Colon (tissue), 2 donors: ENCODE data around the gene ACBD6.

Experiments used
- FAIRE-seq: peaks from 2 replicates; lab custom pipeline; 2012; peaks lifted over from hg19 to GRCh38; lab: Jason Lieb, UNC
- donor health status: control.
- donor health status: control.

The ACBD6 gene

DNA sequence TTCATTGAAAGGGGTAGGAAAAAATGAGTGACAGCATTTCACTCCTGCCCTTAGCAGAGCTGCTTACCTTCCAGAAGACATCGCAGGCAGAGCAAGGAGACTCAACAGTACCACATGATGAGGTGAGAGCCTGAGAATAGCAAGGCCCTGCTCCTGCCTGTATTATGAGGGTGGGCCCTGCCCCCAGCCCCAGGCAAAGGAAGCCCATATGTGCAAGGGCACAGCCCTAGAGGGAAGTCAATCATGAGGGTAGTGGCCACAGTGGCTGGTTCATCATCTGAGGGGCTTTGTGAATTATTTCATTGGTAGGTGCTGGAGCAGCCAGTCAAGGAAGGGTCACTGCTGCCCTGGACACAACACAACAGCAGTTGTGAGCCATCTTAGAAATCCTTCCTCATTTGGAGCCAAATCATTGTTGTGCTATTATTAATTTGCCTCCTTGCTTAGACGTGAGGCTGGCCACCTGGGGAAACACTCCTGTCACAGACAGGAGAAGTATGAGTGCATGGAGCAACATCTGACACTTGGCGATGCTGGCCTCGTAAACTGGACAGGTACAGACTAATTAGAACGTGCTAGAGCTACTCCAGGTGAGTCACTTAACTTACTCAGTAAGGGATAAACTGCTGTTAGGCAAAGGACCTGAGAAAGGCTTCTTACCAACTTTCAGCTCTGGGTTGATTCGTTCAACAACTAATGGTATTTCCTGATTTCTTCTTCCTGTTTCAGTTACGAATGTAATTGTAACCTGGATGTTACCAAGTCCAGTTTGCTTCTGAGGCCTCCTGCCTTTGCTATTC lies 22.7 kb upstream of the ACBD6 start:
- FAIRE-seq, result no peak

DNA sequence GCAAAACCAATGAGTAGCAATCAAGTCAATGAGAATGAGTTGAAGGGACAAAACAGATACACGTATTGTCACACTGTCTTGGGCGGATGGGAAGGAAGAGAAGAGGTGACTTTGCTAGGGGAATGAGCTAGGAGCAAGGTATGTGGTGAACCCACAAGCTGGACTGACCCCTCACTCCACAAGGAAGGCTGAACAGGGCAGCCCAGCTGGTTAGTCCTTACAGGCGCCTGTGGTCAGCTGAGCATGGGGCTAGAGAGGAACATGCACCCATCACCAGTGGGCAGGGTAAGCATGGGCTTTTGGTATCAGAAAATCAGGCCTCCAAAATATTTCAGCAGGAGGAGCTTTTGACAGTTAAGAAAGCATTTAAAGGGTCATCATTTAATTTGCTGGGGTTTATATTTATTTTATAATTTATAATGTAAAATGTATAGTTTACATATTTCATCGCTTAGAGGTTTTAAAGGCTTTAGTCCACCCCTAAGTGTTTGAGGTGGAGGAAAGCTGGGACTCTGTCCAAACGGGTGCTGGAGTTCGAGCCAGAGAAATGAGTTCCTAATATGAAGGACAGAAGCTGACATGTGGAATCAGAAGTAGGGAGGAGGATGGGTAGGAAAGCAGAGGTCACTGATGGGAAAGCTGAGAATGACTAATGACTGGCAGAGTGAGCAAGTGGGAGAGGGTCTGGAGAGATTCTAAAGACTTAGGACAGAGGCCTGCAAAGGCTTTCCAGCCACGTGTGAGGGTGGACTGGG lies 22.0 kb upstream of the ACBD6 start:
- FAIRE-seq, result no peak

DNA sequence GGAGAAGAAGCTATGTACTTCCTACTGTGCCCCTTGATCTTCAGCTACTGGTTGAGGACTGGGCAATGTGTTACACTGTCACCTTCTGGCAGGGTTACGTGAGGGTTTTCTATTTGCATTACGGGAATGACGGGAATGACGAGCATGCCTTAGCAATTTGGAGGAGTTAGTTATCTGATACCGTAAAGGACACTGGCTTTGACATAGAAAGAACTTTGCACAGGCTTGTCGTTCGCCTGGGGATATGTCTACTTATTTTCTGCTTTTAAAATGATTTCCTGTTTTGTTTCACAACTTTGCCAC lies 19.8 kb upstream of the ACBD6 start:
- no peak for FAIRE-seq

DNA sequence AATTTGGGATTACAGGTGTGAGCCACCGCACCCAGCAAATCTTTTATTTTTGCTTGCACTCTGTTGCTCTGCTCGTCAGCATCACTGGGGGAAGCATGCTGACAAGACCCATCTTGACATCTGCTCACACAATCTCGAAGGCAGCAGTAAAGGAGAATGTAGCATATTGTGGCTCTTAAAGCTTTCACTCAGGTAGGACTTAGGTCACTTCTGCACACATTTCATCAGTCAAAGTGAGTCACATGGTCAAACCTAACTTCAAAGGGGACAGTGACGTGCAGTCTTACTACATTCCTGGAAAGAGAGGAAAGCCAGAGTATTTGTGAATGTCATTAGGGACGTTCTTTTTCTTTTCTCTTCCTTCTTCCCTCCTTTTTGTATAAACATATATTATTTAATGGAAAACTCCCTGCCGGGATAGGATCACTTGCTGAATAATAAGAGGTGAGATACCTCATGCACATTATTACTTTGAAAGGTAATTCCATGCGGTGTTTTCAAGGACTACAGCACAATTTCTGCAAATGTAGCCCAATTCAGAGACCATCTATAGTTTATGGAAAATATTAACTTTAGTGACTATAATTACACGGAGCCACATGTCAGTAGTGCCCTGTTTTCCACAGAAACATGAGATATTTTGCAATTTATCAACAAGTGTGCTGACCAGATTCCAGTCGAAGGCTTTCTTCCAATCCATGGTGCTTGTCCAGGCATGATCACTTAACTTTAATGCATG lies 19.3 kb upstream of the ACBD6 start:
- no peak for FAIRE-seq

DNA sequence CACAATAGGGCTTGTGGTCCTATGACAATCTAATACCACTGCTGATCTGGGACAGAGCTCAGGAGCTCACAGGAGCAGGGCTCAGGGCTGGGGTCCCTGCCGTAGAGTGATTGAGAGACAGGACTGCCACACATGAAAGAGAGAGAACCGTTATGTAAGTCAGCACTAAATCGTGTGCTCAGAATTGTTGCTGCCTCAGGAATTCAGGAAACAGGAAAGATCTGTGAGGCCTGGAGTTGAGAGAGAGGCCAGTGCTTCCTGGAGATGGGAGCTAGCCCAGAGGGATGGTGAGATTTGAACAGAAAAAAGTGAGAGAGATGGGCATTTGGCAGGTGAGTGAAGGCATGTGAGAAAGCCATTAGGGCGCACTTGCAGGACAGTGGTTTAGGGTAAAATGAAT lies 17.5 kb upstream of the ACBD6 start:
- no peak for FAIRE-seq

DNA sequence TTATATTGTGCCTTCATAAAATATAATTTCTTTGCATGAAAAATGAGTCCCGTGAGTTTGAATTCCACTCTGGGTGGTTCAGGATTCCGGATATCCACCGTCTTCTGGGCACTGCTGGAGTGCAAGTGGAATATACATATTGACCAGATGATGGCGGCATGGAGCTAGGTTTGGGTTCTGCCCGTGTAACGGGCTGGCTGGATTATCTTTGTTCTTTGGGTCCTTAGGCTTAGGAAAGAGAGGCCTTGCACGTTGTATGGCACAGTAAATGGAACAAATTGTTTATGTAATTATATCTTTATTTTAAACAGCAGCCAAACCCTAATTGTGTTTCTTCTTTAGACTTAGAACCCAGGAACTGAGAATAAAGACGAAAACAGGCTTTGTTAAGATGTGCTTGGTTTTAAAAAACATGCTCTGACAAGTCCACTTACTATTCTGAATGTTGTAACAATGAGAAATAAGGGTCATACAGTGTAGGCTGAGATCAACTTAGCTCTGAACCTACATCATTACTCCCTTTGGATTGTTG lies 13.5 kb upstream of the ACBD6 start:
- no peak for FAIRE-seq

DNA sequence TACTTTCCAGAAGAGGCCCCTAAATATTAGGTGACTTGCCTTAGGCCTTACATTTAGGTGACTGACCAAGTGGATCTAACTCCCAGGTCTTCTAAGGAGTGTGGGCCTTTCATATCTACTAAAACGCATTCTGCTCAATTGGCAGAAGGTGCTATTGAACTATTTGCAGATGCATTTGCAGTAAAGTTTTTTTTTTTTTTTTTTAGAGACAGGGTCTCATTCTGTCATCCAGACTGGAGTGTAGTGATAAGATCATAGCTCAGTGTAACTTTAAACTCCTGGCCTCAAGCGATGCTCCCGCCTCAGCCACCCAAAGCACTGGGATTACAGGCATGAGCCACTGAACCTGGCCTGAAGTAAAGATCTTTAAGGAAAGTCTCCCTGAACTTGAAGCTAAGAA lies 13.0 kb upstream of the ACBD6 start:
- FAIRE-seq, result no peak

DNA sequence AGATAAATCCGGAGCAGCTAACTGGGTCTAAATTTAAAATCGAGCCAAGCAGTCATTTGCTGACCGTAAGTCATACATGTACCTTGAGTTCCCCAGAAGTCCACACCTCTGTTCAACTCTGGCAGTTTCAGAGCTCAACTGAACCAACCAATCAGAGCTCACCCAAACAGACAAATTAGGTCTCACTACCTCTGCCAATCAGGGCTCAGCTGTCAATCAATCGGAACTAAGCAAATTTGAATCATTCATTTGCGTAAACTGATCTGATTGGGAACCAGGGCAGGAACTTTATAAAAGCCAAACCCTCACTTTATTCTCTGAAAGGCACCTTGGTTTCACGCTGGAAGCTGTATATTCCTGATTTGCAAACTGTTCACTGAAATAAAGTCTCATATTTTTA lies 11.2 kb upstream of the ACBD6 start:
- FAIRE-seq, result no peak

DNA sequence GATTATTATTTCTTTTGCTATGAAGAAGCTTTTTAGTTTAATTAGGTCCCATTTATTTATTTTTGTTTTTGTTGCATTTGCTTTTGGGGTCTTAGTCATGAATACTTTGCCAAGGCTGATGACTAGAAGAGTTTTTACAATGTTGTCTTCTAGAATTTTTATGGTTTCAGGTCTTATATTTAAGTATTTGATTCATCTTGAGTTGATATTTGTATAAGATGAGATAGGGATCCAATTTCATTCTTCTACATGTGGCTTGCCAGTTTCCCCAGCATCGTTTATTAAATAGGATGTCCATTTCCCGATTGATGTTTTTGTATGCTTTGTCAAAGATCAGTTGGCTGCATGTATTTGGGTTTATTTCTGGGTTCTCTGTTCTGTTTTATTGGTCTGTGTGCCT lies 8.5 kb upstream of the ACBD6 start:
- no peak for FAIRE-seq

DNA sequence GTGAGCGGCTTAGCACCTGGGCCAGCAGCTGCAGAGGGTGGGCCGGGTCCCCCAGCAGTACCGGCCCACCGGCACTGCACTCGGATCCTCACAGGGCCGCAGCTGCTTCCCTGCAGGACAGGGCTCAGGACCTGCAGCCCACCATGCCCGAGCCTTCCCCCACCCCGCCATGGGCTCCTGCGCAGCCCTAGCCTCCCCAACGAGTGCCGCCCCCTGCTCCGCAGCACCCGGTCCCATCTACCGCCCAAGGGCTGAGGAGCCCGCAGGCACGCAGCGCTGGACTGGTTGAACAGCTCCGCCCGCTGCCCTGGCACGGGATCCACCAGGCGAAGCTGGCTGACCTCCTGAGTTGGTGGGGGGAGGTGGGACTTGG lies 6.3 kb upstream of the ACBD6 start:
- FAIRE-seq, result no peak

DNA sequence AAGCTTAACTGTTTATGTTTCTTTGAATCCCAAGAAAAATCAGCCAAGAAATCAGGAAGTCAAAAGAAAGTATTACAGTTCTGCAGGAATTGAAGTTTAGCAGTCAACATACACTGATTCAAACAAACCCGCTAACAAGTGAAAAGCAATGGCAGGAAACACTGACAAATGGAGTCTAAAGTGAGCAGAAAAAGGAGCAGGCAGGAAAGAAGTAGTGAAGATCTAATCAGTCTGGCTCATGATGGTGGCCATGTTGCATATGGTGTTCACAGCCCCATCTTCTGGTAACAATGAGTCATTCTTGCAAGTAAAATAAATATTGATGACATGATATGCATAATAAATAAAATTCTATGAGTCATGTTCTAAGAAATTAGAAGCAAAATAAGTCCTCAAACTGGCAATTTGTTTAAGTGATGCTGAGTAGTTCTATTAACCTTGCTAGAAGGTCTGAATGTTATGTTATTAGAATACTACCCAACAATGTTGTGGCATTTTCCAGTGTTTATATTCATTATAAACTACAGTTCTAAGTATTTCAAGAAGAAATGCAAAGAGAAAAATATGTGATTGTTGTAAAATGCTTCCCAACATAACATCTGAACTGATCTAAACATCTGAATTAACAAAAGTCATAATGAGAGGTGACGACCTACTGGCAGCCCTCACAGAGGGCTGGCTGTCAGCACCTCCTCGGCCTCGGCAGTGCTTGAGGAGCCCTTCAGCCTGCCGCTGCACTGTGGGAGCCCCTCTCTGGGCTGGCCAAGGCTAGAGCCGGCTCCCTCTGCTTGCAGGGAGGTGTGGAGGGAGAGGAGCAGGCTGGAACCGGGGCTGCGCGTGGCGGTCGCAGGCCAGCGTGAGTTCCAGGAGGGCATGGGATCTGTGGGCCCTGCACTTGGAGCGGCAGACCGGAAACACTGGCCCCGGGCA lies 5.7 kb upstream of the ACBD6 start:
- no peak for FAIRE-seq

DNA sequence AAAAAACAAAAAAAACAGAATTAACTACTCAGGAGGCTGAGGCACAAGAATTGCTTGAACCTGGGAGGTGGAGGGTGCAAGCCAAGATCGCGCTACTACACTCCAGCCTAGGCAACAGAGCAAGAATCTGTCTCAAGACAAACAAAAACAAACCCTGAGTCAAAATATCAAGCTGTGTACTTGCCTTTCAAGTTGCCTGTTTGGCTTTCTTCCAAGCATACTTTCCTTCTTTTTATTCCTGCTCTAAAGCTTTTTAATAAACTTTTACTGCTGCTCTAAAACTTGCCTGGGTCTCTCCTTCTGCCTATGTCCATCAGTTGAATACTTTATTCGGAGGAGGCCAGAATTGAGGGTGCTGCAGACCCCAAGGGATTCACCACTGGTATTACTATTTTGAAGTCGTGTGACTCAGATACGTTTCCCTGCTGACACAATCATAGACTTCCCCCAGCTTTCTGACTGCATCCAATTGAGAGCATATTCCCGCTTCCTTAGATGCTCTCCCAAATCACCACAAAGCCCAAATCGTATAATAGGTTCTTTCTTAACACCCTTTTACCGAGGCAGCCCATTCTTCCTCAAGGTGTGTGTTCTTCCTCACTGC lies 3.5 kb upstream of the ACBD6 start:
- no peak for FAIRE-seq

DNA sequence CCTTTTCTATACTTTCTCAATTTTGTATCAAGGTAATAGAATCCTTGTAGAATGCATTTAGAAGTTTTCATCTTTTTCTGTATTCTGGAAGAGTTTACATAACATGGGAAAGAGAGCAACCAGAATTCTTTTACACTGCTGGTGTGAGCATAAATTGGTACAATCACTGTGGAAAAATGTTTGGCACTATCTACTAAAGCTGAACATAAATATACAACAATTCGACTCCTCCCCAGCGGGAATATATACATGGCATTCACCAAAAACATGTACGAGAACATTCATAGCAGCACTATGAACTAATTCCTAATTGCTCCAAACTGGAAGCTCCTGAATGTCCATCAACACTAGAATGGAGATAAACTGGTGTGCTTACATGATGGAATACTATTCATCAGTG lies 1.8 kb upstream of the ACBD6 start:
- no peak for FAIRE-seq

DNA sequence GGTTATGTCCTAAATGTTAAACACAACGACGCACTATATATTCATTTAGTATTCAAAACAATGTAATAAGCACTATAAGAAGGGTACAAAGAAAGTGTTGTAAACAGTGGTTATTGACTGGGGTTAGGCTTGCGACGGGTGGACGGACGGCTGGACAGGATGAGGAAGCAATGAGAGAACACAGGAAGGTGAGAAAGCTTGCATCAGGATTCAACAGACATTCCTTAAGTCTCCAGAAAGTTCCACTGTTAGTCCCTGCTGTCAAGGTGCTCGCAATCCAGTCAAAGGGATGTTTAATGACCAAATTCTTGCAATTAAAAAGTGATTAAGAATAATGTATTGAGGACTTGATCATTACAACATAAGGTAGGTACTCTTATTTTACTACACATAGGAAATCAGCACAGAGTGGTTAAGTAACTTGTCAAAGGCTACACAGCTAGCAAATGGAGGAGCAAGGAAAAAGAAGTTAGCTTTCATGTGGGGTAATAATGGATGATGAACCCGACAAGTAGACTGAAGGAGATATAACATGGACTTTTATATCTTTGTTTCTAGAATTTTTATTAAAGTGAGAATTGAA lies 994 bp upstream of the ACBD6 start:
- FAIRE-seq, result no peak

DNA sequence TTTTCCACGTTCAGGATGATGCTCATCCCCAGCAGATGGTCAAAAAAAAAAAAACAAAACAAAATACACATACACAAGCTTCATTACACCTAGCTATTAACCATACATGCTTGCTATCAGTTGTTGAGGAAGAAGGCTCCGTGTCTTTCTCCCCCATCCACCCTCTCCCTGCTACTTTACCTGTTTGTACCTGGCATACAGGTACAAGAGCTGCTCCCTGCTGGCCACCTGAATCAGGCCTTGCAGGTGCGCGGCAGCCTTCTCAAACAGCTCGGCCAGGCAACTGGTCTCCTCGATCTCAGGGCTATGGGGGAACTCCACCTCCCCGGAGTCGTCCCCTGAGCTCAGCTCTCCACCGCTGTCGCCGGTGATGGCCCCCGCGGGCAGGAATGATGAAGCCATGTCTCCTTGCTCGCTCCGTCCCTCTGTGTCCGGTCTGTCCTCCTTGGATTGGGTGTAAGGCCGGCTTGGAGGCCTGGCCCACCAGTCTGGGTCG lies 464 bp downstream of the ACBD6 start:
- FAIRE-seq, result no peak

DNA sequence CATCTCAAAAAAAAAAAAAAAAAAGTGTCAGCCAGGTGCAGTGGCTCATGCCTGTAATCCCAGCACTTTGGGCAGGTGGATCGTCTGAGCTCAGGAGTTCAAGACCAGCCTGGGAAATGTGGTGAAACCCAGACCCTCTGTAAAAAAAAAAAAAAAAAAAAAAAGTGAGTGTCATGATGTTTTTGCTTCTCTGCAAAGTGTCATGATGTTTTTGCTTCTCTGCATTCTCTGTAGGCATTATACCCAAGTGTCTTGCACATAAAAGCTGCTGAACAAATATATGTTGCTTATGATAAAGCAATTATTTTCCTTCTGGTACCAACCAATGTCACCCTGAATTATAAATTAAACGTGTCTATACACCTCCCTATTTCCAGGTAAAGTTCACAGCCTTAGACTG lies 1.7 kb downstream of the ACBD6 start:
- FAIRE-seq, result no peak

DNA sequence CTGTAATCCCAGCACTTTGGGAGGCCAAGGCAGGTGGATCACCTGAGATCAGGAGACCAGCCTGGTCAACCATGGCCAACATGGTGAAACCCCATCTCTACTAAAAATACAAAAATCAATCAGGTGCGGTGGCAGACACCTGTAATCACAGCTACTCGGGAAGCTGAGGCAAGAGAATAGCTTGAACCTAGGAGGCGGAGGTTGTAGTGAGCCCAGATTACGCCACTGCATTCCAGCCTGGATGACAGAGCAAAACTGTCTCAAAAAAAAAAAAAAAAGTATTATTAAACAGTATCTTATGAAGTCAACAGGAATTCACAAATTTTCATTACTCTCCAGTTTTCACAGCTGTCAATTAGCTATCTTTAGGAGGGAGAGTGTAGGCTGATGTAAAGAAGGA lies 3.8 kb downstream of the ACBD6 start:
- FAIRE-seq, result no peak

DNA sequence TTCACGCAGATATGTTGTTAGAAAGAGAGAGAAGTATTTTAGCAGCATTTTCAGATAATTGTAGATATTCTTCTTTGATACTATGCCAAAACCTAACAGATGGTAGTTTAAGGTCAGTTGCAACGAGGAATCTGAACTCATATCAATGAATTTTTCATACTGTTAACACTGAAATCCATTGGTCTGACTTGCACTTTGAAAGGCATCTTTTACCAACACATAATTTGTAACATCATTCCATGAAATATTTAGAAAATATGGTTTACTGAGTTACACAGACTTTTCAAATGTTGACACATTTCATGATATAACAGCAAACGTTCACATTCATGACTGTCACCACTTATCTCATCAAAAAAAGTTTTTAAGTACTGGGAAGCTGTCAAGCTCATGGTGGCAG lies 4.6 kb downstream of the ACBD6 start:
- FAIRE-seq, result no peak

DNA sequence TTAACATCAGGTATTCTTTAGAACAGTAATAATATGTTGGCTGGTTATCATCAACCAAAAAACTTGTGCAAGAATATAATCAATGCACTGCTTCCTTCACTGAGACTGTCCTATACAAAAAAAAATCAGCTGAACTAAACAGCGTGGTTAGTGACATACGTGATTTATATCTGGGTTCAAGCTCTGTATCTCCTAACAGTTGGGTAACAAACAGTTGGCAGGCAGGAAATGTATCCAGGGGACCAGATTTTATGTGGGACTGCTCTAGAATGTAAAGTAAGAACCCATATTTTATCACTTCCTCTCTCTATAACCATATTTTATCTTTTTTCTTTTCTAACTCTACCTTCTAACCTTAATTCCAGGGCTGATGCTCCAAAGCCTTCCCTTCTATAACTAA lies 8.0 kb downstream of the ACBD6 start:
- no peak for FAIRE-seq

DNA sequence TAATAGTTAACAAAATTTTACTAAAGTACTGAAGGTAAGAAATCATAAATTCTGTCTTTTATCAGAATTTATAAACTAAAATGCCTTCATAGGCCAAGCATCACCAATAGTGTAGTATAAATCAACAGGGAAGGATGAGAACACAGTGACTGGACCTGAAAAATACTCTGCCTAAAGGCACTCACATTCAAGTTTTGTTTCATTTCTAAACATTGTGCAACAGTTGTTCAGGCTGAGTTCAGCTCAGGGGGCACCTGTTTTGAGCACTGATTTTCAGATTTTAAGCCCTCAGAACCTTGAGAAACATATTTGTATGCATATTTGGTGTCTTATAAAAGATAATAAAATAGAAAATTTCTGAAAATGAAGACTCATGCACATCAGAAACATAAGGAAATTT lies 12.4 kb downstream of the ACBD6 start:
- FAIRE-seq, result no peak

DNA sequence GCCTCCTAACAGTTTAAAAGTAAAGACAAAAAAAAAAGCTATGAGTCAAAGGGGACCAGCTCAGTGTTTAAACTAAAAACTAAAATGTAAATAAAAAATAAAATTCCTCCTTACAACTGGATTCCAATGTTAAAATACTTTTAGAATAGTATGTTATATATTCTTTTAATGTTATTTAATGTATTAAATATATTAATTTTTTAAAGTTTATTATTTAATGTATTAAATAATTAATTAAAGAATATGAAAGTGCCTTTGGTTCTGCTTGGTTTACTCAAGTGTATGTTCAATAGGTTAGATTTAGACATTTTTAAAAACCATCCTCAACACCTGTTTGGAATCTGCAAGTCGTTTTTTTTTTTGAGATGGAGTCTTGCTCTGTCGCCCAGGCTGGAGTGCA lies 13.1 kb downstream of the ACBD6 start:
- FAIRE-seq, result peak; percentile 66
